HEK293 (cell line): Measurements from ENCODE around the gene LCE2D.

Experiments used
- CTCF ChIA-PET: fragments of 350-600 bp; formaldehyde crosslinking; extraction: SDS; loops from one replicate; lab custom pipeline; 2021; ENCODE audit warnings: antibody characterized with exemption; lab: Yijun Ruan, JAX
- POLR2A ChIA-PET: fragments of 300-600 bp; formaldehyde crosslinking; extraction: SDS; loops from one replicate; lab custom pipeline; 2020; ENCODE audit warnings: antibody characterized with exemption, inconsistent platforms; lab: Yijun Ruan, JAX
- H3K27ac ChIP-seq: fragments of 200-500 bp; sonication (Bioruptor generic); 2 replicates; pipeline ENCODE4 v1.5.1; 2014; ENCODE audit warnings: low read depth, low read length, control low read depth, inconsistent platforms; ENCODE audit errors: extremely low read depth
- H3K36me3 ChIP-seq, 2 experiments: fragments of 200-500 bp in 1 of 2; sonication (Bioruptor generic) in 1 of 2; 1 replicate in 1 of 2; 2 replicates in 1 of 2; pipeline ENCODE4 v1.5.1; 2014 to 2017; ENCODE audit warnings: inconsistent platforms in 2 of 2, low read length in 2 of 2; ENCODE audit not compliant: control insufficient read depth in 2 of 2, insufficient read depth in 1 of 2
- H3K4me1 ChIP-seq: fragments of 200-500 bp; sonication (Bioruptor generic); 2 replicates; pipeline ENCODE4 v1.5.1; 2014; ENCODE audit warnings: mild to moderate bottlenecking, low read length, inconsistent platforms; ENCODE audit not compliant: control insufficient read depth, insufficient read depth
- H3K4me3 ChIP-seq: 2 replicates; pipeline ENCODE4 v1.5.1; 2011; ENCODE audit warnings: low read depth, mild to moderate bottlenecking, control low read depth, low read length, moderate library complexity
- H3K9me3 ChIP-seq: fragments of 200-500 bp; sonication (Bioruptor generic); 2 replicates; pipeline ENCODE4 v1.5.1; 2014; ENCODE audit warnings: low read depth, low read length, inconsistent platforms; ENCODE audit not compliant: control insufficient read depth, insufficient read depth
- HOXD13 ChIP-seq: sonication (generic); formaldehyde crosslinking; IDR thresholded peaks from 2 replicates; pipeline ENCODE4 v1.8.0; 2022; ENCODE audit warnings: missing genetic modification reagents, borderline replicate concordance
- MEIS1 ChIP-seq: sonication (generic); formaldehyde crosslinking; IDR thresholded peaks from 2 replicates; pipeline ENCODE4 v1.8.1; 2022; ENCODE audit warnings: missing genetic modification reagents, mild to moderate bottlenecking, borderline replicate concordance
- MZF1 ChIP-seq: fragments of 450-650 bp; formaldehyde crosslinking; IDR thresholded peaks from 2 replicates; pipeline ENCODE4 v1.5.1; 2017; ENCODE audit warnings: missing biosample characterization, missing genetic modification characterization, borderline replicate concordance
- OVOL3 ChIP-seq: fragments of 450-650 bp; formaldehyde crosslinking; IDR thresholded peaks from 2 replicates; pipeline ENCODE4 v1.5.1; 2016; ENCODE audit warnings: missing biosample characterization, missing genetic modification characterization
- PRDM2 ChIP-seq: fragments of 450-650 bp; formaldehyde crosslinking; IDR thresholded peaks from 2 replicates; pipeline ENCODE4 v1.5.1; 2016; ENCODE audit warnings: missing biosample characterization, missing genetic modification characterization, borderline replicate concordance
- SALL2 ChIP-seq: fragments of 450-650 bp; formaldehyde crosslinking; IDR thresholded peaks from 2 replicates; pipeline ENCODE4 v1.5.0; 2017; ENCODE audit warnings: missing biosample characterization, mild to moderate bottlenecking, missing genetic modification characterization, borderline replicate concordance
- ZNF132 ChIP-seq: fragments of 450-650 bp; formaldehyde crosslinking; IDR thresholded peaks from 2 replicates; pipeline ENCODE4 v1.5.1; 2017; ENCODE audit warnings: missing biosample characterization, missing genetic modification characterization, borderline replicate concordance
- ZNF184 ChIP-seq: fragments of 450-650 bp; IDR thresholded peaks from 2 replicates; pipeline ENCODE4 v1.5.1; 2018; ENCODE audit warnings: missing biosample characterization, mild to moderate bottlenecking, missing genetic modification characterization
- ZNF19 ChIP-seq: fragments of 450-650 bp; formaldehyde crosslinking; IDR thresholded peaks from 2 replicates; pipeline ENCODE4; 2016; ENCODE audit warnings: missing biosample characterization, missing genetic modification characterization, low read depth
- ZNF510 ChIP-seq: fragments of 450-650 bp; formaldehyde crosslinking; IDR thresholded peaks from 2 replicates; pipeline ENCODE4 v1.5.1; 2018; ENCODE audit warnings: mild to moderate bottlenecking, missing genetic modification characterization, missing biosample characterization; ENCODE audit not compliant: insufficient replicate concordance
- ZNF548 ChIP-seq: fragments of 450-650 bp; formaldehyde crosslinking; IDR thresholded peaks from 2 replicates; pipeline ENCODE4 v1.5.1; 2016; ENCODE audit warnings: missing biosample characterization, missing genetic modification characterization
- ZNF571 ChIP-seq: fragments of 450-650 bp; formaldehyde crosslinking; IDR thresholded peaks from 2 replicates; pipeline ENCODE4 v1.5.0; 2017; ENCODE audit warnings: missing biosample characterization, missing genetic modification characterization
- ZNF658 ChIP-seq: fragments of 450-650 bp; formaldehyde crosslinking; IDR thresholded peaks from 2 replicates; pipeline ENCODE4; 2016; ENCODE audit warnings: missing biosample characterization, missing genetic modification characterization
- ZNF76 ChIP-seq: fragments of 450-650 bp; formaldehyde crosslinking; IDR thresholded peaks from 2 replicates; pipeline ENCODE4; 2016; ENCODE audit warnings: low read depth, missing biosample characterization, missing genetic modification characterization, borderline replicate concordance
- ZSCAN16 ChIP-seq: fragments of 450-650 bp; formaldehyde crosslinking; IDR thresholded peaks from 2 replicates; pipeline ENCODE4 v1.5.1; 2016; ENCODE audit warnings: missing biosample characterization, missing genetic modification characterization
- TF ChIP-seq, protein P1 (sequence below): fragments of 450-650 bp; formaldehyde crosslinking; IDR thresholded peaks from 2 replicates; pipeline ENCODE4 v1.5.1; 2016; ENCODE audit warnings: missing biosample characterization, missing genetic modification characterization, borderline replicate concordance
- TF ChIP-seq, protein P2 (sequence below): fragments of 450-650 bp; formaldehyde crosslinking; IDR thresholded peaks from 2 replicates; pipeline ENCODE4 v1.5.1; 2017; ENCODE audit warnings: missing biosample characterization, missing genetic modification characterization
- TF ChIP-seq, protein P3 (sequence below): fragments of 450-650 bp; formaldehyde crosslinking; IDR thresholded peaks from 2 replicates; pipeline ENCODE4 v1.5.1; 2016; ENCODE audit warnings: missing biosample characterization, missing genetic modification characterization
- TF ChIP-seq, protein P4 (sequence below): fragments of 450-650 bp; formaldehyde crosslinking; IDR thresholded peaks from 2 replicates; pipeline ENCODE4 v1.5.1; 2016; ENCODE audit warnings: missing biosample characterization, missing genetic modification characterization
- TF ChIP-seq, protein P5 (sequence below): fragments of 450-650 bp; formaldehyde crosslinking; IDR thresholded peaks from 2 replicates; pipeline ENCODE4 v1.5.1; 2016; ENCODE audit warnings: missing biosample characterization, missing genetic modification characterization

LCE2D gene

DNA sequence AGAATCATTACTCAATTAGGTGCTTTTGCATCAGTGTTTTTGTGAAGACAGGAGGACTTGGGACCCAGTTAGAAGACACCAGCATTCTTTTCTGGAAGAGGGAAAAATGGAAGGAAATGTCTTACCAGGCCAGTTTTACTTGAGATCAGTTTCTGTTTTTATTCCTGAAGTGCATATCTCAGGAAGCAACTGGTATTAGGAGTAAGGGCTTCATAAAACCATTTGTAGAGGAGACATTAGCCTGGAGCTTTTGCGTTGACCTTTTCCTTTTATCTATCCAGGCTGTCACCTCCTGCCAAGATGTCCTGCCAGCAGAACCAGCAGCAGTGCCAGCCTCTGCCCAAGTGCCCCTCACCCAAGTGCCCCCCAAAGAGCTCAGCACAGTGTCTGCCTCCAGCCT is 49.7 kb upstream of the LCE2D start, which contains the start of gene LCE3B (continued):
- TF ChIP-seq ZNF19 (tag by site-specific recombination) (no peak), OVOL3 (tag by site-specific recombination) (no peak), ZNF548 (tag by site-specific recombination) (no peak), ZNF76 (no peak), SALL2 (tag by site-specific recombination) (no peak)
- TF ChIP-seq, protein P1, sequence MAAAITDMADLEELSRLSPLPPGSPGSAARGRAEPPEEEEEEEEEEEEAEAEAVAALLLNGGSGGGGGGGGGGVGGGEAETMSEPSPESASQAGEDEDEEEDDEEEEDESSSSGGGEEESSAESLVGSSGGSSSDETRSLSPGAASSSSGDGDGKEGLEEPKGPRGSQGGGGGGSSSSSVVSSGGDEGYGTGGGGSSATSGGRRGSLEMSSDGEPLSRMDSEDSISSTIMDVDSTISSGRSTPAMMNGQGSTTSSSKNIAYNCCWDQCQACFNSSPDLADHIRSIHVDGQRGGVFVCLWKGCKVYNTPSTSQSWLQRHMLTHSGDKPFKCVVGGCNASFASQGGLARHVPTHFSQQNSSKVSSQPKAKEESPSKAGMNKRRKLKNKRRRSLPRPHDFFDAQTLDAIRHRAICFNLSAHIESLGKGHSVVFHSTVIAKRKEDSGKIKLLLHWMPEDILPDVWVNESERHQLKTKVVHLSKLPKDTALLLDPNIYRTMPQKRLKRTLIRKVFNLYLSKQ (tag by site-specific recombination): no peak

DNA sequence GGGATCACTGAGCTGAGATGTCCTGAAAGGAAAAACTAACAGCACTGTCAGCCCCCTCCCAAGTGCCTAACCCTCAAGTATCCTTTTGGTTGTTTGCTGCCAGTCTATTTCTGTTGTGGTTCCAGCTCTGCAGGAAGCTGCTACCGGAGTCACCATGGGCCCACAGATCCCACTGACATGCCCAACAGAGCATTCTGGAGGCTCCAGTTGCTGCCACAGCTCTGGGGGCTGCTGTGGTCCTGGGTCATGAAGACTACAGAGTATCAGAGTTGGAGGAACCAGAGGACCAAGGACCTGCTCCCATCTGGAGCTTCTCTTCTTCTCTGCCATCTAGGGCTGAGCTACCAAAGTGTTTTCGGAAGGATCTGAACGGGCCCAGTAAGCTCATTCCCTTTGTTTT is 41.2 kb upstream of the LCE2D start:
- no peaks in the 10 kb centered on the region for H3K9me3 ChIP-seq
- CTCF ChIA-PET: interaction anchor here (0.6 to 1.3 kb wide), 4 partner anchors 19 to 88 kb away, joined by 3 to 8 read pairs (median 4); no protein-coding TSS in a partner anchor
- TF ChIP-seq, protein P2, sequence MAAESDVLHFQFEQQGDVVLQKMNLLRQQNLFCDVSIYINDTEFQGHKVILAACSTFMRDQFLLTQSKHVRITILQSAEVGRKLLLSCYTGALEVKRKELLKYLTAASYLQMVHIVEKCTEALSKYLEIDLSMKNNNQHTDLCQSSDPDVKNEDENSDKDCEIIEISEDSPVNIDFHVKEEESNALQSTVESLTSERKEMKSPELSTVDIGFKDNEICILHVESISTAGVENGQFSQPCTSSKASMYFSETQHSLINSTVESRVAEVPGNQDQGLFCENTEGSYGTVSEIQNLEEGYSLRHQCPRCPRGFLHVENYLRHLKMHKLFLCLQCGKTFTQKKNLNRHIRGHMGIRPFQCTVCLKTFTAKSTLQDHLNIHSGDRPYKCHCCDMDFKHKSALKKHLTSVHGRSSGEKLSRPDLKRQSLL (tag by site-specific recombination): no peak
- no peak for TF ChIP-seq ZNF510
- no peak for TF ChIP-seq ZNF571 (tag by site-specific recombination)
- TF ChIP-seq, protein P3, sequence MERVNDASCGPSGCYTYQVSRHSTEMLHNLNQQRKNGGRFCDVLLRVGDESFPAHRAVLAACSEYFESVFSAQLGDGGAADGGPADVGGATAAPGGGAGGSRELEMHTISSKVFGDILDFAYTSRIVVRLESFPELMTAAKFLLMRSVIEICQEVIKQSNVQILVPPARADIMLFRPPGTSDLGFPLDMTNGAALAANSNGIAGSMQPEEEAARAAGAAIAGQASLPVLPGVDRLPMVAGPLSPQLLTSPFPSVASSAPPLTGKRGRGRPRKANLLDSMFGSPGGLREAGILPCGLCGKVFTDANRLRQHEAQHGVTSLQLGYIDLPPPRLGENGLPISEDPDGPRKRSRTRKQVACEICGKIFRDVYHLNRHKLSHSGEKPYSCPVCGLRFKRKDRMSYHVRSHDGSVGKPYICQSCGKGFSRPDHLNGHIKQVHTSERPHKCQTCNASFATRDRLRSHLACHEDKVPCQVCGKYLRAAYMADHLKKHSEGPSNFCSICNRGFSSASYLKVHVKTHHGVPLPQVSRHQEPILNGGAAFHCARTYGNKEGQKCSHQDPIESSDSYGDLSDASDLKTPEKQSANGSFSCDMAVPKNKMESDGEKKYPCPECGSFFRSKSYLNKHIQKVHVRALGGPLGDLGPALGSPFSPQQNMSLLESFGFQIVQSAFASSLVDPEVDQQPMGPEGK: no peak
- TF ChIP-seq ZSCAN16 (tag by site-specific recombination): no peak
- no peak for TF ChIP-seq MZF1 (tag by site-specific recombination)
- no peak for TF ChIP-seq HOXD13 (CRISPR knock-in tag)
- no peak for TF ChIP-seq ZNF658 (tag by site-specific recombination)
- no peak for TF ChIP-seq MEIS1
- no peak for TF ChIP-seq ZNF184 (tag by site-specific recombination)

DNA sequence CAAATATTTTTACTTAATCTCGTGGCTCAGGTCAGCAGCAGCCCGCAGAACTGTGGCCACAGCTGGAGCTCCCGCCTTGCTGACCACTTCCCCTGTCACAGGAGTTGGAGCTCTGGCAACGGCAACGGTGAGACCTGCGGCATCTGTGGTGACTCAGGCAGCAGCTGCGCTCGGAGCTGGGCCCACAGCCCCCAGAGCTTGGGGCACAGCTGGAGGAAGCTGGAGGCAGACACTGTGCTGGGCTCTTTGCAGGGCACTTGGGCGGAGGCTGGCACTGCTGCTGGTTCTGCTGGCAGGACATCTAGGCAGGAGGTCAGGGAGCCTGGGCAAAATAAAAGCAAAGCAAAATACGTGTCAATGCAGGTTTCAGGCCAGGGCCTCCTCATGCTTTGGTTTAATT is 40.4 kb upstream of the LCE2D start, which contains the start of gene LCE3A:
Gene LCE3A, minus strand, starts transcription at position 301 of the 400 bp plus-strand sequence. Its CDS starts 0 bp downstream, at position 301.
- H3K27ac ChIP-seq: no peak within 1 kb of the TSS
- H3K4me1 ChIP-seq: no peaks in the 10 kb centered on the region
- no peaks in the 10 kb centered on the region for H3K36me3 ChIP-seq
- no peaks in the 10 kb centered on the region for H3K9me3 ChIP-seq
- ChIA-PET POLR2A (no interaction called here), CTCF (interaction anchor here (0.7 to 1.2 kb wide), 4 partner anchors 13 to 356 kb away, joined by 3 to 4 read pairs (median 4); no protein-coding TSS in a partner anchor)
- no peak within 1 kb of the TSS for H3K4me3 ChIP-seq
- no peak for TF ChIP-seq ZNF132 (tag by site-specific recombination)
- TF ChIP-seq, protein P4, sequence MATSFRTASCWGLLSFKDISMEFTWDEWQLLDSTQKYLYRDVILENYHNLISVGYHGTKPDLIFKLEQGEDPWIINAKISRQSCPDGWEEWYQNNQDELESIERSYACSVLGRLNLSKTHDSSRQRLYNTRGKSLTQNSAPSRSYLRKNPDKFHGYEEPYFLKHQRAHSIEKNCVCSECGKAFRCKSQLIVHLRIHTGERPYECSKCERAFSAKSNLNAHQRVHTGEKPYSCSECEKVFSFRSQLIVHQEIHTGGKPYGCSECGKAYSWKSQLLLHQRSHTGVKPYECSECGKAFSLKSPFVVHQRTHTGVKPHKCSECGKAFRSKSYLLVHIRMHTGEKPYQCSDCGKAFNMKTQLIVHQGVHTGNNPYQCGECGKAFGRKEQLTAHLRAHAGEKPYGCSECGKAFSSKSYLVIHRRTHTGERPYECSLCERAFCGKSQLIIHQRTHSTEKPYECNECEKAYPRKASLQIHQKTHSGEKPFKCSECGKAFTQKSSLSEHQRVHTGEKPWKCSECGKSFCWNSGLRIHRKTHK: no peak
- no peak for TF ChIP-seq PRDM2 (tag by site-specific recombination)
- TF ChIP-seq, protein P5, sequence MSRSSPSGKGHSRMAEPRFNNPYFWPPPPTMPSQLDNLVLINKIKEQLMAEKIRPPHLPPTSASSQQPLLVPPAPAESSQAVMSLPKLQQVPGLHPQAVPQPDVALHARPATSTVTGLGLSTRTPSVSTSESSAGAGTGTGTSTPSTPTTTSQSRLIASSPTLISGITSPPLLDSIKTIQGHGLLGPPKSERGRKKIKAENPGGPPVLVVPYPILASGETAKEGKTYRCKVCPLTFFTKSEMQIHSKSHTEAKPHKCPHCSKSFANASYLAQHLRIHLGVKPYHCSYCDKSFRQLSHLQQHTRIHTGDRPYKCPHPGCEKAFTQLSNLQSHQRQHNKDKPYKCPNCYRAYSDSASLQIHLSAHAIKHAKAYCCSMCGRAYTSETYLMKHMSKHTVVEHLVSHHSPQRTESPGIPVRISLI (tag by site-specific recombination): no peak

More for the DNA sequence above, 41.2 kb upstream of the LCE2D start:
- no peak overlapping the region for H3K27ac ChIP-seq
- no peaks in the 10 kb centered on the region for H3K36me3 ChIP-seq
- H3K4me3 ChIP-seq: no peak overlapping the region
- H3K4me1 ChIP-seq: no peaks in the 10 kb centered on the region
- POLR2A ChIA-PET: no interaction called here
